WTC11 (cell line): Measurements from ENCODE around the gene PDIA6.

Source experiments
- ATF1 ChIP-seq: sonication (generic); formaldehyde crosslinking; IDR thresholded peaks from 2 replicates; pipeline ENCODE4 v1.8.1; 2023; ENCODE audit warnings: mild to moderate bottlenecking, moderate library complexity, missing genetic modification reagents
- CBFB ChIP-seq: sonication (generic); formaldehyde crosslinking; IDR thresholded peaks from 2 replicates; pipeline ENCODE4 v1.8.1; 2022; ENCODE audit warnings: mild to moderate bottlenecking, low read depth, missing genetic modification reagents
- EMX1 ChIP-seq: fragments of 250-450 bp; sonication (Bioruptor Pico); IDR thresholded peaks from 2 replicates; pipeline ENCODE4 v1.8.0; 2021; ENCODE audit warnings: mild to moderate bottlenecking
- ESRRA ChIP-seq: sonication (generic); formaldehyde crosslinking; IDR thresholded peaks from 2 replicates; pipeline ENCODE4 v1.8.1; 2022; ENCODE audit warnings: mild to moderate bottlenecking, missing genetic modification reagents, borderline replicate concordance
- RELA ChIP-seq: sonication (generic); formaldehyde crosslinking; IDR thresholded peaks from 2 replicates; pipeline ENCODE4 v1.8.1; 2022; ENCODE audit warnings: missing genetic modification reagents, mild to moderate bottlenecking, borderline replicate concordance
- TCF7 ChIP-seq: sonication (generic); formaldehyde crosslinking; IDR thresholded peaks from 2 replicates; pipeline ENCODE4 v1.8.0; 2022; ENCODE audit warnings: mild to moderate bottlenecking, low read depth, missing genetic modification reagents, moderate library complexity
- TEAD4 ChIP-seq: sonication (generic); formaldehyde crosslinking; IDR thresholded peaks from 2 replicates; pipeline ENCODE4 v1.8.0; 2022; ENCODE audit warnings: mild to moderate bottlenecking, missing genetic modification reagents
- ZBTB21 ChIP-seq: sonication (generic); formaldehyde crosslinking; IDR thresholded peaks from 2 replicates; pipeline ENCODE4 v1.8.1; 2023; ENCODE audit warnings: mild to moderate bottlenecking, missing genetic modification reagents, borderline replicate concordance
- TF ChIP-seq, protein P1 (sequence below): fragments of 200-600 bp; IDR thresholded peaks from 2 replicates; pipeline ENCODE4 v1.8.0; 2022; ENCODE audit warnings: antibody characterized with exemption
- TF ChIP-seq, protein P2 (sequence below): sonication (generic); formaldehyde crosslinking; IDR thresholded peaks from 2 replicates; pipeline ENCODE4 v1.8.1; 2023; ENCODE audit warnings: mild to moderate bottlenecking, missing genetic modification reagents
- TF ChIP-seq, protein P3 (sequence below): sonication (generic); formaldehyde crosslinking; IDR thresholded peaks from 2 replicates; pipeline ENCODE4 v1.8.1; 2022; ENCODE audit warnings: low read depth, missing genetic modification reagents, borderline replicate concordance
- TF ChIP-seq, protein P4 (sequence below): fragments of 250-450 bp; sonication (Bioruptor Pico); IDR thresholded peaks from 2 replicates; pipeline ENCODE4 v1.9.0; 2021; ENCODE audit warnings: moderate library complexity, mild to moderate bottlenecking, inconsistent platforms, borderline replicate concordance
- TF ChIP-seq, protein P5 (sequence below): sonication (generic); formaldehyde crosslinking; conservative IDR thresholded peaks from 2 replicates; pipeline ENCODE4 v1.8.1; 2022; ENCODE audit warnings: mild to moderate bottlenecking, missing genetic modification reagents
- TF ChIP-seq, protein P6 (sequence below): sonication (generic); formaldehyde crosslinking; IDR thresholded peaks from 2 replicates; pipeline ENCODE4 v1.8.1; 2022; ENCODE audit warnings: low read depth, mild to moderate bottlenecking, moderate library complexity, missing genetic modification reagents, borderline replicate concordance

DNA sequence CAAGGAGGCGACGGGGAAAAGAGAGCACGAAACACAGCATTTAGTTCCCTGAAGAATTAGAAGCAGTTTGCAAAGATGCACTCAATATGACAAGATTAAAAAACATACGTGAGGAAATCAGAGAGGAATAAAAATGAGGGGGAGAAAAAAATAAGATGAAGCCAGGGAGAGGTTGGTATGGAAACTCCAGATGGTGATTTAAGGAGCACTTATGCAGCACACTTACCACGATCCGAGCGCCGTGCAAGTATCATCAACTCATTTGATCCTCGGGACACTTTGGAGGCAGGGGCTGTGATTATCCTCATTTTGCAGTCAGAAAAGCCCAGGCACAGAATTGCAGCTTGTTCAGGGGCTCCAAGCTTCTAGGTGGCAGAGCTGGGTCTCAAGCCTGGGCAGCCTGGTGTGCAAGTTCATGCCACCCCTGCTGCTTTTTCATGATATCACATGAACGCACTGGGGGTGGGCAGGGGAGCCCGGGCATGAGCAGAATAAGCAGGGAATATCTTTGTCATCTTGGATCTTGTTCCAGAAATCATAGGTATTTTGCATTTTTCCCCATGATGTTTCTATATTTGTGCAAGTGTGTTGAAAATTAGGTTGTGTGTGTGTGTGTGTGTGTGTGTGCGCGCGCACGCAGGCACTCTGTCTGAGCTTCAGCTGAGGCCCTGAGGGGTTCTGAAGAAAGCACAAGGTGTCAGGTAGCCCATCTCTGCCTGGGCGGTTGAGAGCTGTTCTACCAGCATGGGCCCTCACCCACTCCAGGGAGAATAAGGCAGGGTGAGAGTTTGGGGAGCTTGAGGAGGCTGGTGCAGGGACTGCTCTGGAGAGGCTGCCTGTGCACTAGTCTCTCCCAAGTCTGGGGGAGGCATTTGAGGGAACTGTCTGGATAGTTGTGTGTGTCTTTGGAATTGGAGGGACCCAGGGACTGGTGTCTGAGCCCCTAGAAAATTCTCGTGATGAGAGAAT is 25.0 kb upstream of the PDIA6 start:
- TF ChIP-seq, protein P1, sequence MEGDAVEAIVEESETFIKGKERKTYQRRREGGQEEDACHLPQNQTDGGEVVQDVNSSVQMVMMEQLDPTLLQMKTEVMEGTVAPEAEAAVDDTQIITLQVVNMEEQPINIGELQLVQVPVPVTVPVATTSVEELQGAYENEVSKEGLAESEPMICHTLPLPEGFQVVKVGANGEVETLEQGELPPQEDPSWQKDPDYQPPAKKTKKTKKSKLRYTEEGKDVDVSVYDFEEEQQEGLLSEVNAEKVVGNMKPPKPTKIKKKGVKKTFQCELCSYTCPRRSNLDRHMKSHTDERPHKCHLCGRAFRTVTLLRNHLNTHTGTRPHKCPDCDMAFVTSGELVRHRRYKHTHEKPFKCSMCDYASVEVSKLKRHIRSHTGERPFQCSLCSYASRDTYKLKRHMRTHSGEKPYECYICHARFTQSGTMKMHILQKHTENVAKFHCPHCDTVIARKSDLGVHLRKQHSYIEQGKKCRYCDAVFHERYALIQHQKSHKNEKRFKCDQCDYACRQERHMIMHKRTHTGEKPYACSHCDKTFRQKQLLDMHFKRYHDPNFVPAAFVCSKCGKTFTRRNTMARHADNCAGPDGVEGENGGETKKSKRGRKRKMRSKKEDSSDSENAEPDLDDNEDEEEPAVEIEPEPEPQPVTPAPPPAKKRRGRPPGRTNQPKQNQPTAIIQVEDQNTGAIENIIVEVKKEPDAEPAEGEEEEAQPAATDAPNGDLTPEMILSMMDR = no peak
- no peak for TF ChIP-seq RELA
- no peak for TF ChIP-seq ZBTB21 (CRISPR knock-in tag)
- TF ChIP-seq, protein P2, sequence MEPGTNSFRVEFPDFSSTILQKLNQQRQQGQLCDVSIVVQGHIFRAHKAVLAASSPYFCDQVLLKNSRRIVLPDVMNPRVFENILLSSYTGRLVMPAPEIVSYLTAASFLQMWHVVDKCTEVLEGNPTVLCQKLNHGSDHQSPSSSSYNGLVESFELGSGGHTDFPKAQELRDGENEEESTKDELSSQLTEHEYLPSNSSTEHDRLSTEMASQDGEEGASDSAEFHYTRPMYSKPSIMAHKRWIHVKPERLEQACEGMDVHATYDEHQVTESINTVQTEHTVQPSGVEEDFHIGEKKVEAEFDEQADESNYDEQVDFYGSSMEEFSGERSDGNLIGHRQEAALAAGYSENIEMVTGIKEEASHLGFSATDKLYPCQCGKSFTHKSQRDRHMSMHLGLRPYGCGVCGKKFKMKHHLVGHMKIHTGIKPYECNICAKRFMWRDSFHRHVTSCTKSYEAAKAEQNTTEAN (CRISPR knock-in tag) = no peak
- no peak for TF ChIP-seq ESRRA (CRISPR knock-in tag)
- TF ChIP-seq TEAD4 = no peak
- TF ChIP-seq, protein P3, sequence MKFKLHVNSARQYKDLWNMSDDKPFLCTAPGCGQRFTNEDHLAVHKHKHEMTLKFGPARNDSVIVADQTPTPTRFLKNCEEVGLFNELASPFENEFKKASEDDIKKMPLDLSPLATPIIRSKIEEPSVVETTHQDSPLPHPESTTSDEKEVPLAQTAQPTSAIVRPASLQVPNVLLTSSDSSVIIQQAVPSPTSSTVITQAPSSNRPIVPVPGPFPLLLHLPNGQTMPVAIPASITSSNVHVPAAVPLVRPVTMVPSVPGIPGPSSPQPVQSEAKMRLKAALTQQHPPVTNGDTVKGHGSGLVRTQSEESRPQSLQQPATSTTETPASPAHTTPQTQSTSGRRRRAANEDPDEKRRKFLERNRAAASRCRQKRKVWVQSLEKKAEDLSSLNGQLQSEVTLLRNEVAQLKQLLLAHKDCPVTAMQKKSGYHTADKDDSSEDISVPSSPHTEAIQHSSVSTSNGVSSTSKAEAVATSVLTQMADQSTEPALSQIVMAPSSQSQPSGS (CRISPR knock-in tag) = no peak
- TF ChIP-seq, protein P4, sequence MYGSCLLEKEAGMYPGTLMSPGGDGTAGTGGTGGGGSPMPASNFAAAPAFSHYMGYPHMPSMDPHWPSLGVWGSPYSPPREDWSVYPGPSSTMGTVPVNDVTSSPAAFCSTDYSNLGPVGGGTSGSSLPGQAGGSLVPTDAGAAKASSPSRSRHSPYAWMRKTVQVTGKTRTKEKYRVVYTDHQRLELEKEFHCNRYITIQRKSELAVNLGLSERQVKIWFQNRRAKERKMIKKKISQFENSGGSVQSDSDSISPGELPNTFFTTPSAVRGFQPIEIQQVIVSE (CRISPR knock-in tag) = no peak
- TF ChIP-seq TCF7 (CRISPR knock-in tag) = no peak
- TF ChIP-seq, protein P5, sequence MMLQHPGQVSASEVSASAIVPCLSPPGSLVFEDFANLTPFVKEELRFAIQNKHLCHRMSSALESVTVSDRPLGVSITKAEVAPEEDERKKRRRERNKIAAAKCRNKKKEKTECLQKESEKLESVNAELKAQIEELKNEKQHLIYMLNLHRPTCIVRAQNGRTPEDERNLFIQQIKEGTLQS (CRISPR knock-in tag) = no peak
- TF ChIP-seq, protein P6, sequence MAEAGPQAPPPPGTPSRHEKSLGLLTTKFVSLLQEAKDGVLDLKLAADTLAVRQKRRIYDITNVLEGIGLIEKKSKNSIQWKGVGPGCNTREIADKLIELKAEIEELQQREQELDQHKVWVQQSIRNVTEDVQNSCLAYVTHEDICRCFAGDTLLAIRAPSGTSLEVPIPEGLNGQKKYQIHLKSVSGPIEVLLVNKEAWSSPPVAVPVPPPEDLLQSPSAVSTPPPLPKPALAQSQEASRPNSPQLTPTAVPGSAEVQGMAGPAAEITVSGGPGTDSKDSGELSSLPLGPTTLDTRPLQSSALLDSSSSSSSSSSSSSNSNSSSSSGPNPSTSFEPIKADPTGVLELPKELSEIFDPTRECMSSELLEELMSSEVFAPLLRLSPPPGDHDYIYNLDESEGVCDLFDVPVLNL = no peak
- no peak for TF ChIP-seq CBFB (CRISPR knock-in tag)
- TF ChIP-seq ATF1 (CRISPR knock-in tag) = no peak
- TF ChIP-seq EMX1 (CRISPR knock-in tag) = no peak
